Gastrocnemius medialis (tissue), 4 donors: ENCODE results near the gene PIWIL4. TPM values are rescaled to one million over a fixed set of nuclear protein-coding genes. Genes with fewer than 3 reads are reported as not detected.

Source experiments
- ATAC-seq, 2 donors: fragments of 150-250 bp; one replicate each; pipeline ENCODE4 v1.9.1; 2016
- DNase-seq, 2 donors: peaks; one replicate each; pipeline ENCODE4 v3.0.0-alpha.2; 2019
- H3K27ac ChIP-seq, 4 donors: fragments of 200-600 bp; sonication (generic); 1 replicate in 1 of 4; 2 replicates in 3 of 4; pipeline ENCODE4 v1.5.1; 2016 to 2018; ENCODE audit warnings: mild to moderate bottlenecking in 2 of 4, moderate library complexity in 1 of 4
- H3K27me3 ChIP-seq, 3 donors: fragments of 200-600 bp; sonication (generic) in 2 of 3; 1 replicate in 1 of 3; 2 replicates in 2 of 3; pipeline versions ENCODE4 v1.5.1 to v1.6.0; 2016 to 2019; ENCODE audit warnings: mild to moderate bottlenecking in 1 of 3, moderate library complexity in 1 of 3
- H3K36me3 ChIP-seq, 2 donors: fragments of 200-600 bp; sonication (generic) in 1 of 2; one replicate each; pipeline ENCODE4 v1.5.1; 2017 to 2018
- H3K4me1 ChIP-seq, 2 donors: fragments of 200-600 bp; sonication (generic) in 1 of 2; one replicate each; pipeline ENCODE4 v1.5.1; 2016 to 2017; ENCODE audit warnings: mild to moderate bottlenecking in 2 of 2
- H3K4me3 ChIP-seq, 4 donors: fragments of 200-600 bp; sonication (generic) in 3 of 4; 1 replicate in 1 of 4; 2 replicates in 3 of 4; pipeline ENCODE4 v1.5.1; 2016 to 2019; ENCODE audit warnings: mild to moderate bottlenecking in 2 of 4
- H3K9me3 ChIP-seq, 3 donors: fragments of 200-600 bp; sonication (generic) in 2 of 3; 1 replicate in 1 of 3; 2 replicates in 2 of 3; pipeline ENCODE4 v1.5.1; 2016 to 2019
- POLR2A ChIP-seq, 2 donors: fragments of 450-650 bp; IDR thresholded peaks; one replicate each; pipeline ENCODE4 v1.6.1; 2017; ENCODE audit warnings: antibody characterized with exemption in 2 of 2, mild to moderate bottlenecking in 2 of 2, moderate library complexity in 2 of 2
- in situ Hi-C, 4 donors: fragments of 200-750 bp; cut with MboI; loops; one replicate each; pipeline versions ENCODE4 v1.15.0 to v1.8.0; 2017; ENCODE audit warnings: low sequenced_read_pairs in 4 of 4
- intact Hi-C: fragments of 100-400 bp; cut with DNase I; formaldehyde crosslinking; loops from one replicate; pipeline ENCODE4 v1.15.1; 2023; ENCODE audit warnings: low total_unique reads
- total RNA-seq, 4 donors: library from RNA; depleted of rRNA; stranded (reverse); fragments of >200 nt; gene quantifications; one replicate each; pipeline versions ENCODE4 v1.1.0 to v1.2.3, GENCODE V29; 2016
- TF ChIP-seq, protein P1 (sequence below), 5 experiments: fragments of 450-650 bp in 3 of 5; fragments of 200-600 bp in 2 of 5; sonication (generic) in 2 of 5; IDR thresholded peaks in 4 of 5; conservative IDR thresholded peaks in 1 of 5; 1 replicate in 4 of 5; 2 replicates in 1 of 5; pipeline ENCODE4 v1.5.1; 2016 to 2019; ENCODE audit warnings: antibody characterized with exemption in 5 of 5, mild to moderate bottlenecking in 3 of 5, moderate library complexity in 3 of 5

PIWIL4 gene
- total RNA-seq, 4 donors from 2014 or later: 0.70 to 2.1 (median 1.3) TPM

DNA sequence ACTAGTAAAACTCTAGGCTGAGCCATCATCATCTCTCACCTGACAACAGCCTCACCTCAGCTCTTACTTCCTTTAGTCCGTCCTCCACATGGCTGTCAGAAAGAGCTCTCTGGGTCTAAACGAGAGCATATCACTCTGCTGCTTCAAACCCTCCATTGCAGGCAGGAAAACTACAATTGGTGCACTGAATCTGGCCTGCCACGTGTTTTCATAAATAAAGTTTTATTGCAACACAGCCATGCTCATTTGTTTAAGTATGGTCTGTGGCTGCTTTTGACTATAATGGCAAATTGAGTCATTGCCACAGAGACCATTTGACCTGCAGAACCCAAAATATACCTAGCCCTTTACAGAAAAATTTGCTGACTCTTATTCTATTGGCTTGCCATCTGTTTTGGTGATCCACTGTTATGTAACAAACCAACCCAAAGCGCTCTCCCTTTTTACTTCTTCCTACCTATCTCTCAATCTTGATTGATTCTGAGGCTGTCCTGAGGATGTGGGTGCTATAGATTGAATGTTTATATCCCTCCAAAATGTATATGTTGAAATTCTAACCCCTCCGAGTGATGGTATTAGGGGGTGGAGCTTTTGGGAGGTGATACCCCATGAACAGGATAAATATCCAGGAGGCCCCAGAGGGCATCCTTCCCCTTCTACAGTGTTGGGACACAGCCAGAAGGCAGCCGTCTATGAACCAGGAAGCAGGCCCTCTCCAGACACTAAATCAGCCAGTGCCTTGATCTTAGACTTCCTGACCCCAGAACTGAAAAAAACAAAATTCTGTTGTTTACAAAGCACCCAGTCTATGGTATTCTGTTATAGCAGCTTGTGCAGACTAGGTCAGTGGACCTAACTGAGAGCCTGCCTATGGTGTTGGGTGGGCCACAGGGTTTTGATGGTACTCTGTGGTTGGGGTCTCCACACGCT is 99.9 kb downstream of the PIWIL4 start:
- H3K4me1 ChIP-seq: peaks cover 3 to 10% of the 10 kb centered on the region in 2 donors
- no peak overlapping the region for H3K27ac ChIP-seq
- in situ Hi-C loops (no loop called here), intact Hi-C loops (no loop called here)
- no peaks in the 10 kb centered on the region for H3K36me3 ChIP-seq
- TF ChIP-seq, protein P1, sequence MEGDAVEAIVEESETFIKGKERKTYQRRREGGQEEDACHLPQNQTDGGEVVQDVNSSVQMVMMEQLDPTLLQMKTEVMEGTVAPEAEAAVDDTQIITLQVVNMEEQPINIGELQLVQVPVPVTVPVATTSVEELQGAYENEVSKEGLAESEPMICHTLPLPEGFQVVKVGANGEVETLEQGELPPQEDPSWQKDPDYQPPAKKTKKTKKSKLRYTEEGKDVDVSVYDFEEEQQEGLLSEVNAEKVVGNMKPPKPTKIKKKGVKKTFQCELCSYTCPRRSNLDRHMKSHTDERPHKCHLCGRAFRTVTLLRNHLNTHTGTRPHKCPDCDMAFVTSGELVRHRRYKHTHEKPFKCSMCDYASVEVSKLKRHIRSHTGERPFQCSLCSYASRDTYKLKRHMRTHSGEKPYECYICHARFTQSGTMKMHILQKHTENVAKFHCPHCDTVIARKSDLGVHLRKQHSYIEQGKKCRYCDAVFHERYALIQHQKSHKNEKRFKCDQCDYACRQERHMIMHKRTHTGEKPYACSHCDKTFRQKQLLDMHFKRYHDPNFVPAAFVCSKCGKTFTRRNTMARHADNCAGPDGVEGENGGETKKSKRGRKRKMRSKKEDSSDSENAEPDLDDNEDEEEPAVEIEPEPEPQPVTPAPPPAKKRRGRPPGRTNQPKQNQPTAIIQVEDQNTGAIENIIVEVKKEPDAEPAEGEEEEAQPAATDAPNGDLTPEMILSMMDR (IDR thresholded peaks at IDR 0.05 in 4 of 5, conservative IDR thresholded peaks at IDR 0.05 in 1 of 5): no peak
- TF ChIP-seq POLR2A (IDR thresholded peaks at IDR 0.05): no peak
- no peaks in the 10 kb centered on the region for H3K27me3 ChIP-seq
- H3K9me3 ChIP-seq: no peaks in the 10 kb centered on the region
- no peak overlapping the region for H3K4me3 ChIP-seq
- no peak for ATAC-seq
- no peak for DNase-seq

DNA sequence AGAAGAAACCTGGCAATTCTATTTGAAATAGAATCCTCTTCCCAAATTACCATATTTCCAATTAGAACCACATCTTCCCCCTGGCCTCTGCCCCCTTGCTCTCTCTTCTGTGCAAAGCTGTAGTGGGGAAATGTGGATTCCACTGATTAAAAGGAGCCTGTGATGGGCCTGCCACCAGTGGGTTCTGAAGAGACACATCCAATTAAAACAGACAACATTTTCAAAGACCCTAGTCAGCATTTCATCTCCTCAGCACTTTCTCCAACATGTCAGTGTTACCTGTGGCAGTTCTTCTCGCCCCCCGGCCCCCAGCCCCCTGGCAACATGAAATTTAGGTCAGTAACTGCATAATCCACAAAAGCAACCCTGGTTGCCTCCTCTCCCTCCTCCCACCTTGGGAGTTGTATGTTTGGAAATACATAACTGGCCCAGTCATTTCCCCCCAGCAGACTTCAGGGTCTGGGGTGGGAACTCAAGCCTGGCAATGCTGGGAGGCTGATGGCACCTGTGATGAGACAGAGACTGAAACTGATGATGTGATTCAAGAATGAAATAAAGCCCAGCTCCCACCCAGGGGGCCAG is 101.1 kb downstream of the PIWIL4 start:
- ATAC-seq (no peak), DNase-seq (no peak)
- in situ Hi-C loops: no loop called here
- Histone ChIP-seq H3K27ac (no peak overlapping the region), H3K36me3 (no peaks in the 10 kb centered on the region), H3K27me3 (no peaks in the 10 kb centered on the region), H3K4me1 (peaks cover 16 to 21% of the 10 kb centered on the region in 2 donors), H3K9me3 (no peaks in the 10 kb centered on the region), H3K4me3 (no peak overlapping the region)
- intact Hi-C loops: no loop called here
- TF ChIP-seq POLR2A (IDR thresholded peaks at IDR 0.05): no peak
- TF ChIP-seq, protein P1 (IDR thresholded peaks at IDR 0.05 in 4 of 5, conservative IDR thresholded peaks at IDR 0.05 in 1 of 5): no peak

DNA sequence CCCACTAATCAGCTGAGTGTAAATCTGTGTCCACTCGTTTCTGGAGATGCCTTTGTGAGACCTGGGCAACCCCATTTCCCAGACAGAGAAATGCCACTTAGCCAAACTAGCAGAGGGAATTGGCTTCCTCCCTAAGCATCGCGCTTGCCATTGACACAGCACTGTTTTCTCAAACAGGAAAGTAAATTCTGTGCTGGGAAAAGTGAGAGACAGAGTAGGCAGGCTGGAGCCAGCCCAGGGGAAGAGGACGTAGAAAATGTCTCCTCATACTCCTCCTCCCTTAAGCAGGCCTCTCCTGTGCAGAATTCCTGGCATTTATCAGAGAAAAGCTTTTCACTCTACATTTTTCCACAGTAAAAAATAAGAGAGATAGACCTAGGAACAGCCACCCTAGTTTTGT is 101.9 kb downstream of the PIWIL4 start:
- no peak for ATAC-seq
- peaks cover 22 to 28% of the 10 kb centered on the region in 2 donors for H3K4me1 ChIP-seq
- no peaks in the 10 kb centered on the region for H3K9me3 ChIP-seq
- H3K27me3 ChIP-seq: no peaks in the 10 kb centered on the region
- no peak overlapping the region for H3K27ac ChIP-seq
- DNase-seq: no peak
- intact Hi-C loops (no loop called here), in situ Hi-C loops (no loop called here)
- H3K36me3 ChIP-seq: no peaks in the 10 kb centered on the region
- H3K4me3 ChIP-seq: no peak overlapping the region
- TF ChIP-seq, protein P1 (IDR thresholded peaks at IDR 0.05 in 4 of 5, conservative IDR thresholded peaks at IDR 0.05 in 1 of 5): no peak
- TF ChIP-seq POLR2A (IDR thresholded peaks at IDR 0.05): no peak

Other genes starting within 250 kb of the PIWIL4 start
- gene GPR83, start 165.9 kb upstream of the PIWIL4 start, total RNA-seq: under 1 TPM in 3 of 4 donors, not detected in 1; 0.09 to 0.49 (median 0.36) TPM
- gene MRE11, start 73.5 kb upstream of the PIWIL4 start, total RNA-seq: 10 to 100 TPM in 1 of 4 donors, 1 to 10 TPM in 3; 5.3 to 12.3 (median 5.9) TPM
- gene ANKRD49, start 73.4 kb upstream of the PIWIL4 start, total RNA-seq: 10 to 100 TPM in 3 of 4 donors, 1 to 10 TPM in 1; 9.0 to 21.1 (median 11.9) TPM
- not detected for gene C11orf97, start 54.9 kb upstream of the PIWIL4 start, total RNA-seq
- 1 to 10 TPM in 3 of 4 donors, under 1 TPM in 1; 0.92 to 1.9 (median 1.5) TPM for gene FUT4, start 23.4 kb upstream of the PIWIL4 start, total RNA-seq
- gene AMOTL1, start 201.0 kb downstream of the PIWIL4 start, total RNA-seq: 100 to 1,000 TPM; 150 to 393 (median 244) TPM